ENCODE data around the gene MGMT. TPM values are rescaled to one million over a fixed set of nuclear protein-coding genes. Genes with fewer than 3 reads are reported as not detected.

MGMT gene
- polyA plus RNA-seq, 4 donors: 9.8 to 22.4 (median 17.9) TPM

GRCh38 chr10:129641351-129641750, 174.3 kb downstream of the MGMT start:
- no peak overlapping the region for H3K27ac ChIP-seq (ENCODE audit: low read depth in 1 of 3, low read length in 2 of 3)
- H3K4me1 ChIP-seq (ENCODE audit: control insufficient read depth in 3 of 3, insufficient read depth in 2 of 3, low read depth in 1 of 3, low read length in 2 of 3): no peaks in the 10 kb centered on the region
- no peaks in the 10 kb centered on the region for H3K36me3 ChIP-seq (ENCODE audit: control insufficient read depth in 3 of 3, insufficient read depth in 2 of 3, low read depth in 1 of 3, low read length in 3 of 3)
- WGBS, 3 donors: 92 to 94% (median 94%) methylated on average over 2 of the region's 2 CpGs
- no peak for DNase-seq
- no peak for FAIRE-seq
- no peaks in the 10 kb centered on the region for H3K9me3 ChIP-seq (ENCODE audit: control insufficient read depth in 2 of 2, insufficient read depth in 1 of 2, low read depth in 1 of 2, low read length in 1 of 2)
- no peak overlapping the region for H3K4me3 ChIP-seq (ENCODE audit: low read depth in 1 of 3, low read length in 3 of 3)
- H3K27me3 ChIP-seq (ENCODE audit: control insufficient read depth in 3 of 3, insufficient read depth in 3 of 3, low read length in 3 of 3): no peaks in the 10 kb centered on the region

GRCh38 chr10:129641982-129642381, 174.9 kb downstream of the MGMT start:
- Histone ChIP-seq H3K4me1 (ENCODE audit: control insufficient read depth in 3 of 3, insufficient read depth in 2 of 3, low read depth in 1 of 3, low read length in 2 of 3) (no peaks in the 10 kb centered on the region), H3K27ac (ENCODE audit: low read depth in 1 of 3, low read length in 2 of 3) (no peak overlapping the region), H3K27me3 (ENCODE audit: control insufficient read depth in 3 of 3, insufficient read depth in 3 of 3, low read length in 3 of 3) (no peaks in the 10 kb centered on the region), H3K36me3 (ENCODE audit: control insufficient read depth in 3 of 3, insufficient read depth in 2 of 3, low read depth in 1 of 3, low read length in 3 of 3) (no peaks in the 10 kb centered on the region), H3K4me3 (ENCODE audit: low read depth in 1 of 3, low read length in 3 of 3) (no peak overlapping the region), H3K9me3 (ENCODE audit: control insufficient read depth in 2 of 2, insufficient read depth in 1 of 2, low read depth in 1 of 2, low read length in 1 of 2) (no peaks in the 10 kb centered on the region)
- FAIRE-seq (no peak), DNase-seq (no peak)
- whole genome bisulfite sequencing, 3 donors: 85 to 94% (median 91%) methylated on average over 8 of the region's 8 CpGs

GRCh38 chr10:129642427-129642826, 175.4 kb downstream of the MGMT start:
- no peaks in the 10 kb centered on the region for H3K36me3 ChIP-seq (ENCODE audit: control insufficient read depth in 3 of 3, insufficient read depth in 2 of 3, low read depth in 1 of 3, low read length in 3 of 3)
- H3K4me1 ChIP-seq (ENCODE audit: control insufficient read depth in 3 of 3, insufficient read depth in 2 of 3, low read depth in 1 of 3, low read length in 2 of 3): no peaks in the 10 kb centered on the region
- H3K27me3 ChIP-seq (ENCODE audit: control insufficient read depth in 3 of 3, insufficient read depth in 3 of 3, low read length in 3 of 3): no peaks in the 10 kb centered on the region
- no peak overlapping the region for H3K4me3 ChIP-seq (ENCODE audit: low read depth in 1 of 3, low read length in 3 of 3)
- DNase-seq (peak in 1 of 2 donors; percentile 28), FAIRE-seq (no peak)
- 74 to 83% (median 77%) methylated on average over 3 of the region's 3 CpGs for WGBS, 3 donors
- no peak overlapping the region for H3K27ac ChIP-seq (ENCODE audit: low read depth in 1 of 3, low read length in 2 of 3)
- no peaks in the 10 kb centered on the region for H3K9me3 ChIP-seq (ENCODE audit: control insufficient read depth in 2 of 2, insufficient read depth in 1 of 2, low read depth in 1 of 2, low read length in 1 of 2)

- H3K4me3 ChIP-seq (ENCODE audit: low read depth in 1 of 3, low read length in 3 of 3): no peak overlapping the region
- no peak for DNase-seq
- 84 to 94% (median 90%) methylated on average over 8 of the region's 8 CpGs for WGBS, 3 donors
- no peak for FAIRE-seq
- H3K9me3 ChIP-seq (ENCODE audit: control insufficient read depth in 2 of 2, insufficient read depth in 1 of 2, low read depth in 1 of 2, low read length in 1 of 2): no peaks in the 10 kb centered on the region
- H3K27ac ChIP-seq (ENCODE audit: low read depth in 1 of 3, low read length in 2 of 3): no peak overlapping the region
- no peaks in the 10 kb centered on the region for H3K27me3 ChIP-seq (ENCODE audit: control insufficient read depth in 3 of 3, insufficient read depth in 3 of 3, low read length in 3 of 3)
- no peaks in the 10 kb centered on the region for H3K4me1 ChIP-seq (ENCODE audit: control insufficient read depth in 3 of 3, insufficient read depth in 2 of 3, low read depth in 1 of 3, low read length in 2 of 3)
- H3K36me3 ChIP-seq (ENCODE audit: control insufficient read depth in 3 of 3, insufficient read depth in 2 of 3, low read depth in 1 of 3, low read length in 3 of 3): no peaks in the 10 kb centered on the region
These were observed 176.2 kb downstream of the MGMT start for GRCh38 chr10:129643266-129643665.

GRCh38 chr10:129645487-129645886, 178.4 kb downstream of the MGMT start:
- 98 to 99% (median 98%) methylated on average over 11 of the region's 11 CpGs for WGBS, 3 donors
- no peaks in the 10 kb centered on the region for H3K4me1 ChIP-seq (ENCODE audit: control insufficient read depth in 3 of 3, insufficient read depth in 2 of 3, low read depth in 1 of 3, low read length in 2 of 3)
- H3K36me3 ChIP-seq (ENCODE audit: control insufficient read depth in 3 of 3, insufficient read depth in 2 of 3, low read depth in 1 of 3, low read length in 3 of 3): peaks cover 0 to under 1% (median 0%) of the 10 kb centered on the region in 3 donors
- no peak overlapping the region for H3K27ac ChIP-seq (ENCODE audit: low read depth in 1 of 3, low read length in 2 of 3)
- FAIRE-seq (no peak), DNase-seq (no peak)
- H3K9me3 ChIP-seq (ENCODE audit: control insufficient read depth in 2 of 2, insufficient read depth in 1 of 2, low read depth in 1 of 2, low read length in 1 of 2): no peaks in the 10 kb centered on the region
- no peaks in the 10 kb centered on the region for H3K27me3 ChIP-seq (ENCODE audit: control insufficient read depth in 3 of 3, insufficient read depth in 3 of 3, low read length in 3 of 3)
- no peak overlapping the region for H3K4me3 ChIP-seq (ENCODE audit: low read depth in 1 of 3, low read length in 3 of 3)

- no peaks in the 10 kb centered on the region for H3K27me3 ChIP-seq (ENCODE audit: control insufficient read depth in 3 of 3, insufficient read depth in 3 of 3, low read length in 3 of 3)
- WGBS, 3 donors: 97% methylated on average over 17 of the region's 17 CpGs
- H3K36me3 ChIP-seq (ENCODE audit: control insufficient read depth in 3 of 3, insufficient read depth in 2 of 3, low read depth in 1 of 3, low read length in 3 of 3): peaks cover 0 to 4% (median 0%) of the 10 kb centered on the region in 3 donors
- FAIRE-seq (no peak), DNase-seq (no peak)
- H3K9me3 ChIP-seq (ENCODE audit: control insufficient read depth in 2 of 2, insufficient read depth in 1 of 2, low read depth in 1 of 2, low read length in 1 of 2): no peaks in the 10 kb centered on the region
- H3K4me3 ChIP-seq (ENCODE audit: low read depth in 1 of 3, low read length in 3 of 3): no peak overlapping the region
- no peaks in the 10 kb centered on the region for H3K4me1 ChIP-seq (ENCODE audit: control insufficient read depth in 3 of 3, insufficient read depth in 2 of 3, low read depth in 1 of 3, low read length in 2 of 3)
- no peak overlapping the region for H3K27ac ChIP-seq (ENCODE audit: low read depth in 1 of 3, low read length in 2 of 3)
These were observed 179.9 kb downstream of the MGMT start for GRCh38 chr10:129646973-129647372.

- FAIRE-seq (no peak), DNase-seq (no peak)
- H3K36me3 ChIP-seq (ENCODE audit: control insufficient read depth in 3 of 3, insufficient read depth in 2 of 3, low read depth in 1 of 3, low read length in 3 of 3): peaks cover 0 to 4% (median 0%) of the 10 kb centered on the region in 3 donors
- H3K27ac ChIP-seq (ENCODE audit: low read depth in 1 of 3, low read length in 2 of 3): no peak overlapping the region
- H3K9me3 ChIP-seq (ENCODE audit: control insufficient read depth in 2 of 2, insufficient read depth in 1 of 2, low read depth in 1 of 2, low read length in 1 of 2): no peaks in the 10 kb centered on the region
- no peaks in the 10 kb centered on the region for H3K4me1 ChIP-seq (ENCODE audit: control insufficient read depth in 3 of 3, insufficient read depth in 2 of 3, low read depth in 1 of 3, low read length in 2 of 3)
- no peaks in the 10 kb centered on the region for H3K27me3 ChIP-seq (ENCODE audit: control insufficient read depth in 3 of 3, insufficient read depth in 3 of 3, low read length in 3 of 3)
- WGBS, 3 donors: 90 to 93% (median 92%) methylated on average over 4 of the region's 4 CpGs
- H3K4me3 ChIP-seq (ENCODE audit: low read depth in 1 of 3, low read length in 3 of 3): no peak overlapping the region
These were observed 180.5 kb downstream of the MGMT start for GRCh38 chr10:129647590-129647989.

- no peak for DNase-seq
- 88 to 95% (median 92%) methylated on average over 6 of the region's 6 CpGs for WGBS, 3 donors
- Histone ChIP-seq H3K27ac (ENCODE audit: low read depth in 1 of 3, low read length in 2 of 3) (no peak overlapping the region), H3K4me3 (ENCODE audit: low read depth in 1 of 3, low read length in 3 of 3) (no peak overlapping the region), H3K27me3 (ENCODE audit: control insufficient read depth in 3 of 3, insufficient read depth in 3 of 3, low read length in 3 of 3) (no peaks in the 10 kb centered on the region), H3K9me3 (ENCODE audit: control insufficient read depth in 2 of 2, insufficient read depth in 1 of 2, low read depth in 1 of 2, low read length in 1 of 2) (no peaks in the 10 kb centered on the region), H3K36me3 (ENCODE audit: control insufficient read depth in 3 of 3, insufficient read depth in 2 of 3, low read depth in 1 of 3, low read length in 3 of 3) (peaks cover 0 to 4% (median 0%) of the 10 kb centered on the region in 3 donors), H3K4me1 (ENCODE audit: control insufficient read depth in 3 of 3, insufficient read depth in 2 of 3, low read depth in 1 of 3, low read length in 2 of 3) (no peaks in the 10 kb centered on the region)
- FAIRE-seq: no peak
These were observed 181.8 kb downstream of the MGMT start for GRCh38 chr10:129648856-129649255.

GRCh38 chr10:129652021-129652420, 185.0 kb downstream of the MGMT start:
- Histone ChIP-seq H3K27me3 (ENCODE audit: control insufficient read depth in 3 of 3, insufficient read depth in 3 of 3, low read length in 3 of 3) (no peaks in the 10 kb centered on the region), H3K36me3 (ENCODE audit: control insufficient read depth in 3 of 3, insufficient read depth in 2 of 3, low read depth in 1 of 3, low read length in 3 of 3) (peaks cover 0 to 4% (median 0%) of the 10 kb centered on the region in 3 donors), H3K4me1 (ENCODE audit: control insufficient read depth in 3 of 3, insufficient read depth in 2 of 3, low read depth in 1 of 3, low read length in 2 of 3) (no peaks in the 10 kb centered on the region), H3K4me3 (ENCODE audit: low read depth in 1 of 3, low read length in 3 of 3) (no peak overlapping the region), H3K27ac (ENCODE audit: low read depth in 1 of 3, low read length in 2 of 3) (no peak overlapping the region), H3K9me3 (ENCODE audit: control insufficient read depth in 2 of 2, insufficient read depth in 1 of 2, low read depth in 1 of 2, low read length in 1 of 2) (no peaks in the 10 kb centered on the region)
- no peak for FAIRE-seq
- WGBS, 3 donors: 96 to 97% (median 96%) methylated on average over 15 of the region's 15 CpGs
- no peak for DNase-seq
